ENCODE results near the gene EXOC2. TPM values are rescaled to one million over a fixed set of nuclear protein-coding genes. Genes with fewer than 3 reads are reported as not detected.
"Not testable (repeated sequence)": the region's sequence is repeated elsewhere in the genome, so short reads cannot be mapped to it uniquely, and the experiment has no call there.

The EXOC2 gene
- total RNA-seq, 4 donors from 2014 or later = 7.6 to 22.5 (median 20.2) TPM

- no peaks in the 10 kb centered on the region for H3K36me3 ChIP-seq
- H3K4me1 ChIP-seq = peaks cover 0 to 6% (median 0%) of the 10 kb centered on the region in 4 donors
- H3K9me3 ChIP-seq = no peaks in the 10 kb centered on the region
- no peak overlapping the region for H3K4me3 ChIP-seq
- no peak for TF ChIP-seq POLR2AphosphoS5 (IDR thresholded peaks at IDR 0.05)
- TF ChIP-seq CTCF (IDR thresholded peaks at IDR 0.05) = no peak
- no peak for TF ChIP-seq POLR2A (IDR thresholded peaks at IDR 0.05)
- TF ChIP-seq EP300 (IDR thresholded peaks at IDR 0.05; ENCODE audit: low read depth) = no peak
- intact Hi-C loops (cut with DNase I; ENCODE audit: low total_unique reads) (no loop called here), in situ Hi-C loops (cut with MboI; ENCODE audit: low pct_ligation_motif_present in 1 of 4, low pct_unique_long_range_greater_than_20kb in 1 of 4, low sequenced_read_pairs in 3 of 4) (no loop called here)
- no peaks in the 10 kb centered on the region for H3K27me3 ChIP-seq
- no peak overlapping the region for H3K27ac ChIP-seq
- no peak for DNase-seq
Observed at GRCh38 chr6:674406-674805, 18.5 kb downstream of the EXOC2 start.

- intact Hi-C loops (cut with DNase I; ENCODE audit: low total_unique reads) (no loop called here), in situ Hi-C loops (cut with MboI; ENCODE audit: low pct_ligation_motif_present in 1 of 4, low pct_unique_long_range_greater_than_20kb in 1 of 4, low sequenced_read_pairs in 3 of 4) (no loop called here)
- no peak for DNase-seq
- Histone ChIP-seq H3K4me3 (no peak overlapping the region), H3K27me3 (no peaks in the 10 kb centered on the region), H3K4me1 (no peaks in the 10 kb centered on the region), H3K36me3 (no peaks in the 10 kb centered on the region), H3K27ac (no peak overlapping the region), H3K9me3 (no peaks in the 10 kb centered on the region)
- no peak for TF ChIP-seq EP300 (IDR thresholded peaks at IDR 0.05; ENCODE audit: low read depth)
- no peak for TF ChIP-seq CTCF (IDR thresholded peaks at IDR 0.05)
- TF ChIP-seq POLR2AphosphoS5 (IDR thresholded peaks at IDR 0.05) = no peak
- TF ChIP-seq POLR2A (IDR thresholded peaks at IDR 0.05) = no peak
- WGBS, 2 donors (ENCODE audit: low coverage in 1 of 2) = 91 to 93% methylated on average over 3 to 7 of the region's 7 CpGs
Observed at GRCh38 chr6:667253-667927, 25.5 kb downstream of the EXOC2 start.

GRCh38 chr6:665403-666267 lies 27.3 kb downstream of the EXOC2 start:
- Histone ChIP-seq H3K27ac (no peak overlapping the region), H3K9me3 (no peaks in the 10 kb centered on the region), H3K27me3 (no peaks in the 10 kb centered on the region), H3K36me3 (no peaks in the 10 kb centered on the region), H3K4me3 (no peak overlapping the region), H3K4me1 (peaks cover 0 to 3% (median 0%) of the 10 kb centered on the region in 4 donors)
- intact Hi-C loops (cut with DNase I; ENCODE audit: low total_unique reads) (no loop called here), in situ Hi-C loops (cut with MboI; ENCODE audit: low pct_ligation_motif_present in 1 of 4, low pct_unique_long_range_greater_than_20kb in 1 of 4, low sequenced_read_pairs in 3 of 4) (no loop called here)
- 95% methylated on average over 5 of the region's 5 CpGs for WGBS, 2 donors (ENCODE audit: low coverage in 1 of 2)
- TF ChIP-seq EP300 (IDR thresholded peaks at IDR 0.05; ENCODE audit: low read depth) (no peak), POLR2AphosphoS5 (IDR thresholded peaks at IDR 0.05) (no peak), POLR2A (IDR thresholded peaks at IDR 0.05) (no peak), CTCF (IDR thresholded peaks at IDR 0.05) (no peak)
- no peak for DNase-seq

GRCh38 chr6:663788-664187 lies 29.2 kb downstream of the EXOC2 start:
- H3K9me3 ChIP-seq; H3K4me3 ChIP-seq; in situ Hi-C loops (cut with MboI; ENCODE audit: low pct_ligation_motif_present in 1 of 4, low pct_unique_long_range_greater_than_20kb in 1 of 4, low sequenced_read_pairs in 3 of 4); H3K27ac ChIP-seq; DNase-seq; intact Hi-C loops (cut with DNase I; ENCODE audit: low total_unique reads); H3K27me3 ChIP-seq; H3K36me3 ChIP-seq: not testable (repeated sequence)
- H3K4me1 ChIP-seq = peaks cover 0 to 12% (median 3%) of the 10 kb centered on the region in 4 donors
- WGBS, 2 donors (ENCODE audit: low coverage in 1 of 2) = 68 to 73% methylated on average over 4 of the region's 4 CpGs

All from transverse colon (tissue), 4 donors.